RCC 7860 (cell line): ENCODE measurements around the gene DEK.
"Not testable (repeated sequence)": the region's sequence is repeated elsewhere in the genome, so short reads cannot be mapped to it uniquely, and the experiment has no call there.

Experiments used
- DNase-seq: peaks from one replicate; pipeline ENCODE4 v3.0.0-alpha.2; 2015; ENCODE audit warnings: low spot score
- FAIRE-seq: peaks from 2 replicates; lab custom pipeline; 2012; peaks lifted over from hg19 to GRCh38; lab: Jason Lieb, UNC

Gene DEK

DNA sequence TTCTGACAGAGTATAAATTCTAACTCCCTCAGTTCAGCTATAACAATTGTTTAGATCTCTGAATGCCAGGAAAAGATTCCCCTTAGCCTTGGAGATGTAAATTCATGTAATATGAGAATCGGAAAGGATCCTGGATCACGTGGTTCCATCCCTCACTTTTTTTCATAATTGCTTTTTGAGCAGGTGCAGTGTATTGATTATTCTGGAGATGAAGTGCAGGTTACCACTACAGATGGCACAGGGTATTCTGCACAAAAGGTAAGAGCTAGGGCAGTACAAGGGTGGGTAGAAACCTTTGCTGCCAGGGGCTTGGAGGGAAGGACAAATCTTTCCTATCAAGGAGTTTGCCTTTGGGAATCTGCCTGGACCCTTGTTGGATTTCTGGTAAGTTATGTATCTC is 56.4 kb downstream of the DEK start:
- no peak for FAIRE-seq
- DNase-seq, result no peak

DNA sequence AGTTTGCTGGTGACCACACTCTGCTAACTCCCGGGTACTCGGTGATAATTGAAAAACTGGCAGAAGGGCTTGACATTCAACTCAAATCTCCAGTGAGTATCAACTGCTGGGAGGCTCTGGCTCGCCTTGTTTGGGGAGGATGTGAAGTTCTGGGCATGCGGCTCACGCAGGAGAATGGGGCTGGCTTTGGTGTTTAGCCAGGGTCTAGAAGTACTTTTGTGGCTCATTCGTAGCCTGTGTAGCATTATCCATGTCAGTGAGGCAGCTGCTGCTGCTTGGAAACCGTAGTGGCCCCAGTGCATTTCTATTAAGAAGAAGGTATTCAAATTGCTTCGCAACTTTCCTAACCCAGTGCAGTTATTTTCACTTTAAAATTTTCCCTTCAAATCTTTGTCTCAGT is 56.9 kb downstream of the DEK start:
- FAIRE-seq, result no peak
- DNase-seq, result no peak

- DNase-seq (no peak), FAIRE-seq (no peak)
Observed at GRCh38 chr6:18206591-18206990, 57.7 kb downstream of the DEK start.

- FAIRE-seq, result no peak
- no peak for DNase-seq
Observed at GRCh38 chr6:18204691-18205090, 59.6 kb downstream of the DEK start.

GRCh38 chr6:18203786-18204185 is 60.5 kb downstream of the DEK start:
- DNase-seq (no peak), FAIRE-seq (no peak)

DNA sequence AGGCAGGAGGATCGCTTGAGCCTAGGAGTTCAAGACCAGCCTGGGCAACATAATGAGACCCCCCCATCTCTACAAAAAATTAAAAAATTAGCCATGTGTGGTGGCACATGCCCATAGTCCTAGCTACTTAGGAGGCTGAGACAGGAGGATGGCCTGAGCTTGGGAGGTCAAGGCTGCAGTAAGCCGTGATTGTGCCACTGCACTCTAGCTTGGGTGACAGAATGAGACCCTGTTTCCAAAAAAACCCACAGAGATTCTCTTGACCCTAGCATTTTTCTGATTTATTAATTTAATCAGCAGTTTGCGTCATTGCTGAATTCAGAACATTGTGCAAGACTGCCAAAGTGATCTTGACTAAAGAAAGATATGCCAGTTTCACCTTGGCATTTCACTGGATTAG is 72.3 kb downstream of the DEK start:
- FAIRE-seq (no peak), DNase-seq (no peak)

- FAIRE-seq, result no peak
Observed at GRCh38 chr6:18189196-18189595, 75.1 kb downstream of the DEK start.

GRCh38 chr6:18187701-18188100 is 76.6 kb downstream of the DEK start:
- FAIRE-seq (no peak), DNase-seq (no peak)

More at GRCh38 chr6:18189196-18189595, 75.1 kb downstream of the DEK start:
- DNase-seq, result no peak

DNA sequence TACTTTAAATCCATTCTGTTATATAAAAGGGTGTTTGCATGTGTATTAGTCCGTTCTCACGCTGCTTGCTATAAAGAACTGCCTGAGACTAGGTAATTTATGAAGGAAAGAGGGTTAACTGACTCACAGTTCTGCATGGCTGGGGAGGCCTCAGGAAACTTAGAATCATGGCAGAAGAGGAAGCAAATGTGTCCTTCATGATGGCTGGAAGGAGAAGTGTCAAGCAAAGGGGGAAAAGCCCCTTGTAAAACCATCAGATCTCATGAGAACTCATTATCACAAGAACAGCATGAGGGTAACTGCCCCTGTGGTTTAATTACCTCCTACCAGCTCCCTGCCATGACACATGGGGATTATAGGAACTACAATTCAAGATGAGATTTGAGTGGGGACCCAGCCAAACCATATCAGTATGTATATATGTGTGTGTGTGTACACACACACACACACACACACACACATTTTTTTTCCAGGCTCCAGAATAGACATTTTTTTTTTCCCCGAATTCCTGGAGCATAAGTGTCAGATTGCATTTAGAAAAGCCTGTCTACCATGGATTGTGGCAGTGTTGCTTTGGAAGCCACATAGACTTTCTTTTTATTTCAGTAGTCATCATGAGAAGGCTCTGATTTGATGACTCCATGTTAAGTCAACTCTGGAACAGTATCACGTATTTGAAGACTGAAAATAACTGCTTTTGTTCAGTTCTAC is 77.6 kb downstream of the DEK start:
- no peak for DNase-seq
- FAIRE-seq, result no peak

DNA sequence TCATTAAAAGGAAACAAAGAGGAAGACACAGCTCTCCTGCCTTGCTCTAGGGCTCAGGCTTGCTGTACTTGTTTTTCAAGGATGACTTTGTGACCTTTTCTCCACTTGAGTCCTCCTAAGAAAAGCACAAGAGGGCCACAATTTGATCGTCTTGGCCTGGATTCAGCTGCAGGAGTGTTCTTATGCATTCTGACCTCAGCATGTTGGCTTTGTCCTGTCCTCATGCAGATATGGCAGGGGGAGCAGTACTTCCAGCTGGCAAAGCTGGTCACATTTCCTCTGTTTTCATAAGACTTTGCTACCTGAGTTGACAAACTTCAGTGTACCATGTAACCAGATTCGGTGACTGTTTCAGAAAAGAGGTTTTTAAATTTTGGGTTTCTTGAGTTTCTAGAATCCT is 78.3 kb downstream of the DEK start:
- DNase-seq (no peak), FAIRE-seq (no peak)

- no peak for FAIRE-seq
- no peak for DNase-seq
Observed at GRCh38 chr6:18185624-18186023, 78.7 kb downstream of the DEK start.

DNA sequence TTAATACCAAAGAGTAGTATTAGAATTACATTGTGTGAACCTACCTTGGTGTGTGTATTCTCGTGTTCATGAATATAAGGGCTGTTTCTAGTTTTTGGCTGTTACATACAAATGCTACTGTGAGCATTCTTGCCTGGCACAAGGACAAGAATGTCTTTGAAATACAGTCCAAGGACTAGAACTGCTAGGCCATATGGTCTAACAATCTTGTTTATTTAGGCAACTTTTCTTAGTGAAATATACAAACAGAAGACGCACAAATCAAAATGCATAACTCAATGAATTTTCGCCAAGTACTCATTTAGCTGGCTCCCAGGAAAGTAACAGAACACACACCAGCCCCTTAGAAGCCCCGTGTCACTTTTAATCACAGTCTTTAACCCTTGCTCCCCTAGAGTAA is 80.6 kb downstream of the DEK start:
- DNase-seq, result no peak
- FAIRE-seq, result no peak

- DNase-seq (no peak), FAIRE-seq (no peak)
Observed at GRCh38 chr6:18182568-18182967, 81.8 kb downstream of the DEK start.

DNA sequence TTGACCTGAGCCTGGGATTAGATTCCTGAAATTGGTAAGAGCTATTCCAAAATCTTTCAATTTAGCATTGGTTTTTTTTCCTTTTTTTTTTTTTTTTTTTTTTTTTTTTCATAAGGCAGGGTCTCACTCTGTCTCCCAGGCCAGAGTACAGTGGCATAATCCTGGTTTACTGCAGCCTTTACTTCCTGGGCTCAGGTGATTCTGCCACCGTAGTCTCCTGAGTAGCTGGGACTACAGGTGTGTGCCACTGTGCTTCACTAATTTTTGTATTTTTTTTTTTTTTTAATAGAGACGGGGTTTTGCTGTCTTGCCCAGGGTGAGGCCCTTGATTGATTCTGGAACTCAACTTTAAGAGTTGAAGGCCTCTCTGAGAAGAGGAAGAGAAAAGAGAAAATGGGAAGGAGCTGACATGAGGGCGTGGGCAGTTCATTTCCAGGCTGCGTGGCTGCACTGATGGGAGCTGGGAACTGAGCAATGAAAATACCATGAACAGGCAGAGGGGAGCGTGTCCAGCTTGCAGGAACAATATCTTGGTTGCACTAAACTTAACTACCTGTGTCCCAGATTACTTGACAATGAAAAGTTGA is 84.5 kb downstream of the DEK start:
- FAIRE-seq, result no peak
- no peak for DNase-seq

DNA sequence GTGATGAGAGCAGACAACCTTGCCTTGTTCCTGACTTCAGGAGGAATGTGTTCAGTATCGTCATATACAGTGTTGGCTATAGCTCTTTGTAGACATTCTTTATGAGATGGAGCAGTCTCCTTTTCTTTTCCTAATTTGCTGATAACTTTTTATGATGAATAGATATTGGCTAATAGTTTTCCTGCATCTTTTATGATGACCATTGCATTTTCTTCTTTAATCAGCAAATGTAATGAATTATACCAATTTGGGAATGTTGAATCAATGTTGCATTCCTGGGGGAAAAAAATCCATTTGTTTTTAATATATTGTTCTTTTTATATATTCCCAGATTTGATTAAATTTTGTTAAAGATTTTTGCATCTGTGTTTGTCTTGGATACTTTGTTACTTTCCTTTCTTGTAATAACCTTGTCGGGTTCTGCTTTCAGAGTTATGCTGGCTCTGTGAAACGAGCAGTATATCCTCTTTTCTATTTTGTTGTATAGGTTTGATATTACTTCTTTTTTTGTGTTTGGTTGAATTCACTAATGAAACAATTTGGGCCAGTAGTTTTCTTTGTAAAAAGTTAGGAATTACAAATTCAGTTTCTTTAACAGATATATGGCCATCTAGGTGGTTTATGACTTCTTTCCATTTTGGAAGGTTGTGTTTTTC is 85.2 kb downstream of the DEK start:
- DNase-seq (no peak), FAIRE-seq (no peak)

DNA sequence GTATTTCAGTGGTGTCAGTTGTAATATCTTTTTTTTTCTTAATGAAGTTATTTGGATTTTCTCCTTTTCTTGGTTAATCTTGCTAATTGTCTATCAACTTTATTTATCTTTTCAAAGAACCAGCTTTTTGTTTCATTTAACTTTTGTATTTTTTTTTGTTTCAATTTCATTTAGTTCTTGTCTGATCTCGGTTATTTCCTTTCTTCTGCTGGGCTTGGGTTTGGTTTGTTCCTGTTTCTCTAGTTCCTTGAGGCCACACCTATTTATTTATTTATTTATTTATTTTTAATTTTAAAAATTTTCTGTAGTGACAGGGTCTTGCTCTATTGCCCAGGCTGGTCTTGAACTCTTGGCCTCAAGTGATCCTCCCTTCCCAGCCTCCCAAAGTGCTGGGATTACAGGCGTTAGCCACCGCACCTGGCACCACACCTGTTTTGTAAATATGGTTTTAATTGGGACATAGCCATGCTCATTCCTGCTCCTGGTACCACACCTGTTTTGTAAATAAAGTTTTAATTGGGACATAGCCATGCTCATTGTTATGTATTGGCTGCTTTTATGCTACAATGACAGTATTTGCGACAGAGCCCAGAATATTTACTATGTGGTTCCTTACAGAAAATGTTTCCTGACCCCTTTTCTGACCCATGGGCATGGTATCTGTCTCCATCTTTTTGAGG is 86.9 kb downstream of the DEK start:
- no peak for FAIRE-seq
- no peak for DNase-seq

DNA sequence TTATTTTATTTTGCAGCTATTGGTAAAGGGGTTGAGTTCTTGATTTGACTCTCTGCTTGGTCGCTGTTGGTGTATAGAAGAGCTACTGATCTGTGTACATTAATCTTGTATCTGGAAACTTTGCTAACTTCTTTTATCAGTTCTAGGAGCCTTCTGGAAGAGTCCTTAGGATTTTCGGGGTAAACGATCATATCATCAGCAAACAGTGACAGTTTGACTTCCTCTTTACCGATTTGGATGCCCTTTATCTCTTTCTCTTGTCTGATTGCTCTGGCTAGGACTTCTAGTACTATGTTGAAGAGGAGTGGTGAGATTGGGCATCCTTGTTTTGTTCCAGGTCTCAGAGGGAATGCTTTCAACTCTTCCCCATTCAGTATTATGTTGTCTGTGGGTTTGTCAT is 88.1 kb downstream of the DEK start:
- not testable (repeated sequence) for FAIRE-seq, DNase-seq
